H1 (cell line): ENCODE results near the gene IL18RAP. TPM values are rescaled to one million over a fixed set of nuclear protein-coding genes. Genes with fewer than 3 reads are reported as not detected.

ENCODE experiments used
- EP300 ChIP-seq, 2 experiments: IDR thresholded peaks; 1 replicate in 1 of 2; 2 replicates in 1 of 2; pipeline ENCODE4 v1.6.1; 2011 to 2012; ENCODE audit warnings: low read depth in 2 of 2, low read length in 2 of 2, mild to moderate bottlenecking in 2 of 2, borderline replicate concordance in 1 of 2, inconsistent platforms in 1 of 2, moderate library complexity in 1 of 2
- TEAD4 ChIP-seq: IDR thresholded peaks from 2 replicates; pipeline ENCODE4 v1.6.1; 2012; ENCODE audit warnings: low read depth, low read length, inconsistent platforms, mixed read lengths
- polyA plus RNA-seq, 7 experiments: library from polyadenylated mRNA; depleted of rRNA in 3 of 7; stranded (reverse) in 5 of 7; unstranded in 2 of 7; fragments of >200 nt in 5 of 7; fragments of 200-250 nt in 2 of 7; gene quantifications; 1 replicate in 5 of 7; 2 replicates in 1 of 7; 4 replicates in 1 of 7; pipeline versions ENCODE4 v1.2.1 to v1.2.3, GENCODE V29; 2011 to 2013; ENCODE audit warnings: missing spikeins in 2 of 7, mixed read lengths in 2 of 7
- total RNA-seq: library from RNA; stranded (reverse); fragmentation: NEBNext Ultra II Directional; extraction: Animal tissue kit (Norgen Biotek cat#: 25700); gene quantifications from 2 replicates; pipeline ENCODE4 v1.2.1, GENCODE V29; 2021

The IL18RAP gene
- total and polyA plus RNA-seq, 2 of the 8 experiments (the other 6 are each of a cell fraction or from before 2014, with no cell fraction given): not detected

- TF ChIP-seq TEAD4 (no peak), EP300 (IDR thresholded peaks at IDR 0.05; ENCODE audit: borderline replicate concordance in 1 of 2, low read depth in 2 of 2, low read length in 2 of 2) (no peak)
Measured at GRCh38 chr2:102427249-102427648, 4.3 kb downstream of the IL18RAP start (continued).
